HG03159 (cell line): ENCODE results near the gene VPS37D.
"Not testable (repeated sequence)": the region's sequence is repeated elsewhere in the genome, so short reads cannot be mapped to it uniquely, and the experiment has no call there.

Experiments
- ATAC-seq: cut with Tn5 transposase; IDR thresholded peaks from one replicate; pipeline ENCODE4 v1.9.1; 2021; ENCODE audit warnings: mild to moderate bottlenecking, moderate library complexity; ENCODE audit not compliant: unreplicated experiment

The VPS37D gene

DNA sequence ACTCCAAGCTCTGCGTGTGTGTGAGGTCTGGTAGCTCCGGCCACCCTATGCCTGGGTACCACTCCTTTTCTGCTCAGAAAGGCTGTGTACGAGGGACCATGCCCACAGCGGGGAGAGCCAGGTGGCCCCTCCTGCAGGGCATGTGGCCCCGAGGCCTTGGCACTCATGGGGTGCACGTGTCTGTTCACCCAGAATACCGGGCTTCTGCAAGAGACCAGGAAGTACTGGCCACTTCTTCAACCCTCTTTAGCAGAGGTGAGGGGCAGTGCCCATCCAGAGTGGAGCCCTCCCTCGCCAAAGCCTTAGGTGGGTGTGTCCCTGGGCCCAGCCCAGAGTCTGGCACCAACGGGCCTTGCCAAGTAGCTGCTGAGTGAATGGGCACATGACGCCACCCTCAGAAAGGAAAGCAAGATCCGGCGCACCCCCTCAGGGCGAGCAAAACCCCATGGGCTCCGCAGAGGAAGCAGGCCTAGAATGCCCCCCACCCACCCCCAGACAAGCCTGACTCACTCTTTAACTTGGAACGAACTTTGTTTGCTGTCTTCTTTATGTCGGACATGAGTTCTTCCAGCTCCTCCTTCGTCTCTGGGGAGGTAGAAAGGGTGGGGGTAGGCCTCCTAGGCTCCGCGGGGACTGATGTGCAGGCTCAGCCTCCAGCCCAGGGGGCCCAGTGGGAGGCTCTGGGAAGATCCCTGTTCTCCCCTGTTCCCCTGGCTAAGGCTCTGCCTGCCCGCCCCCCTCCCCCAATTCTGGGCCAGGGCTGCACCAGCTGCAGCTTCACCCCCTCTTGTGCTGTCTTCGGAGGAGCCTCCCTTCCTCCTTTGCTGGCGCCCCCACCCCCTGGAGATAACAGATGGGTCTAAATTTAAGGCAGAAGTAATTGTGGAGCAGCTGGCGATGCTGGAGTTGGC, 37.3 kb downstream of the VPS37D start:
- ATAC-seq = no peak

DNA sequence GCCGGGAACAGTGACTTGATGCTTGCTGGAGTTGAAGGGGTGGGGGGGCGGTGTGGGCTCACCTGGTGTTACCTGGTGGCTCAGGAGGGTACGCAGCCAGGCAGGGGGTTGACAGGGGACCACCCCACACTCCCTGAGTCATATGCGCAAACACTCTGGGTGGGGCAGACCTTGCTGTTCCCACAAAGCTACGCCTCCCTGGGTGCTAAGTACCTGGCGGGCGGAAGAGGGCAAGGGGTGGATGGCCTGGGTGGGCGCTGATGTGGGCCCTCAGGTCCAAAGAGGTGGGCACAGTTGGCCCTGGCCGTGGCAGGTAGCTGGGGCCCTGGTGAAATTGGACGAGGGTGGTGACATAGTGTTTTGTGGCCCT, 37.9 kb downstream of the VPS37D start:
- ATAC-seq = no peak

DNA sequence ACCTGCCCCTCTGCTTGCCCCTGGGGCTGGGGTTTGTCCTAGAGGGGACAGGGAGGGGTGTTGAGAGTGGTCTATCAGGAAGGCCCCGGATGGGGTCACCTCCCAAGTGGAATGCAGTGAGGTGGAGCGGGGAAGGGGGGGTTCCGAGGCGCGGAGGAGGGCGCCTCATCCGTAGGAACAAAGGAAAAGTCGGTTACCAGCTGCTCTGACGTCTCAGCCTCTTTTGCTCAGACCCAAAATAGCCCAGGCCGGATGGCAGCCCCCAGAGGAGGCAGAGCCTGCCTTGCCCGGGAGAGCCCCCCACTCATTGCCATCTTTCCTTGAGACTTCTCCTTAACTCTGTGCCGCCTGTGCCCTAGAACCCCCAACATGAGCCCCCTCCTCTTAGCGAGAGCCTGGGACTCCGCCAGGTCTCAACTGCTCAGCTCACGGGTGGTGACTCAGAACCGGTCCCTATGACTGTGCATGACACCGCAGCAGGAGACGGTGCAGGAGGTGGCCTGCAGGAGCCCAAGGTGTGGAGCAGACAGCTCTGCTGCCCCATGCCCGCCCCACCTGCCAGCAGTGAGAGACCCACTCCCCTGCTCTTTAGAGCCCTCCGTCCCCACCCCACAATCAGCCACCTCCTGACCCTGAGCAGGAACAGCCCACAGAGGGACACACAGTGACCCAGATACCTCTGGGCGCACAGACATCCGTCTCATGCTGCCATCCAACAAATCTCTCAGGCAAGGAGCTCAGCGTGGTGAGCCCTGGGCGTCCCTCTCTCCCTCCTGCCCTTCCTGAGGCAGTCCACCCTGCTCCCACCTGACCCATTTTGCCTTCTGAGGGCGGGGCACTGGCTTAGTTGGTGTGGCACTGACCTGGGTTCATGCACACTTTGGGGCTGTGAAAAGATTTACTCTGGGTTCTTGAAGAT, 38.8 kb downstream of the VPS37D start:
- ATAC-seq = no peak

DNA sequence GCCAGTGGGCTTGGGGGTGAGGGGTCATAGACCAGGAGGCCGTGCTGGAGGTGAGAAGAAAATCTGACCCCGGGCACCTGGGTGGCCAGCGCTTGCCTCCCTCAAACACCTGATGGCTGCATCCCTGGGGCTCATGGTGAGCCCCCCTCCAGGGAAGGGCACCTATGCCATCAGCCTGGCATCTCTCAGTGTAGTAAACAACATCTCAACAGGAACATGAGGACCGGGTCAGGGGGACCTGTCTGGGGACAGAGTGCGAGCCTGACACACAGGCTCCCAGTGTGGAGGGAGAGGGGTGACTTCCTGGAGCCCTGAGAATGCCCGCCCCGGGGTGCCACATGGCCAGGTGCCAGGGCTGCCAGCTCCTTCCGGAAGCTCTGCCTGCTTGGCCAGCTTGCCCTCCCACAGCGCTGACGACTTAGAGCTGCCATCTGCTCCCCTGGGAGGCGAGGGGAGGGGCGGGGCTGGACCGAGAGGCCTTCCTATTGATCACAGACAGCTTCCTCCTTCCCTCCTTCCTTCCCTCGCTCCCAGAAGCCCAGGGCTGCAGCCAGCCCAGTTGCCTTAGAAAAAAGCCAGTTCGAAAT, 39.5 kb downstream of the VPS37D start:
- no peak for ATAC-seq

DNA sequence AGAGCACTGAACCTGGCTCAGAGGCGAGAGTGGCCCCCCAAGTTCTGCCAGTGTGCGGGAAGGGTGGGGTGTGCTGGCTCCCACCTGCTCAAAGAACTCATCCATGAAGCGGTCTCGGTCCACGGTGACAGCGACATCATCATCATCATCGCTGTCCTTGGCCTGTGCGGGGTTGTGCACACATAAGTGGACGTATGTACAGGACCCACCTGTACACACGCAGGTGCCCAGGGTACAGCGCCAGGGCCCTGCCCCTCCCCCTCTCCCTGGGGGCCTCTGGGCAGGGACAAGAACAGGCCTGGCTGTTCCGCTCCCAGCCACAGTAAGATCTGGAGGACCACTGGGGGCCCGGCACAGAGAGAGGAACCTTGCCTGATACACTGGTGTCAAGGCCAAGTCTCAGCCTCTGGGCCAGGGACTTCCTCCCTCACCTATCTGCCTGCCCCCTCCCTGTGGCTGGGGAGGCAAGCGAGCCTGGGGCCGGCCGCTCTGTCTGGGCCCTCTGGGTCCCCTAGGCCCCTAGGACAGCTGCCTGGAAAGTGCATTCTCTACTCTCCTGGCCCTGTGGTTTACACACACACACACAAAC, 41.4 kb downstream of the VPS37D start:
- ATAC-seq = no peak

DNA sequence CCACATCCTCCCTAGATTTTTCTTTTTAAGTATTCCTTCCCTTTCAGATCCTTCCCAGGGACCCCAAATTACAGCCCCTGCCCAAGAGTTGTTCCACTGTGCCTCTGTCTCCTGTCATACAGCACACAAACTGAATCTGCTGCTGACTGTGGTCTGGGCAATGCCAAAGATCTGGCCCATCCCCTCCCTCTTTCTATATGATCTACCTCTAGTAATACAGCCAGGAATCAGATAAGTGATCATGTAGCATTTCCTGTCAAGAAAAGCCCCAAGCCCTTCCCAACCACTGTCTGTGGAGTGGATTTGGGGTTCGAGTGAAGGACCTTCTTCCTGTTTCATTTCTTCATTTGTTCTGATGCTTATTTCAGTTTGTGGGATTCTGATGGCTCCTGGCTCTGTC, 45.1 kb downstream of the VPS37D start:
- ATAC-seq = no peak

DNA sequence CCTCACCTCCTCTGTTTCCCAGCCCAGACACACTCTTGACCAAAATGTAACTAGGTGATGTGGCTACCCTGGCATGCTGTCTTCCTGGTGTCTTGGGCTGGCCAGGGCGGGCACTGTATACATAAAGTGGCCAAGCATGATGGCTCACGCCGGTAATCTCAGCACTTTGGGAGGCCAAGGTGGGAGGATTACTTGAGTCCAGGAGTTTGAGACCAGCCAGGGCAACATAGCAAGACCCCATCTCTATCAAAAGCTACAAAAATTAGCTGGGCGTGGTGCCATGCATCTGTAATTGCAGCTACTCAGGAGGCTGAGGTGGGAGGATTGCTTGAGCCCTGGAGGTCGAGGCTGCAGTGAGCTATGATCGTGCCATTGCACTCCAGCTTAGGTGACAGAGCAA, 45.7 kb downstream of the VPS37D start:
- not testable (repeated sequence) for ATAC-seq

DNA sequence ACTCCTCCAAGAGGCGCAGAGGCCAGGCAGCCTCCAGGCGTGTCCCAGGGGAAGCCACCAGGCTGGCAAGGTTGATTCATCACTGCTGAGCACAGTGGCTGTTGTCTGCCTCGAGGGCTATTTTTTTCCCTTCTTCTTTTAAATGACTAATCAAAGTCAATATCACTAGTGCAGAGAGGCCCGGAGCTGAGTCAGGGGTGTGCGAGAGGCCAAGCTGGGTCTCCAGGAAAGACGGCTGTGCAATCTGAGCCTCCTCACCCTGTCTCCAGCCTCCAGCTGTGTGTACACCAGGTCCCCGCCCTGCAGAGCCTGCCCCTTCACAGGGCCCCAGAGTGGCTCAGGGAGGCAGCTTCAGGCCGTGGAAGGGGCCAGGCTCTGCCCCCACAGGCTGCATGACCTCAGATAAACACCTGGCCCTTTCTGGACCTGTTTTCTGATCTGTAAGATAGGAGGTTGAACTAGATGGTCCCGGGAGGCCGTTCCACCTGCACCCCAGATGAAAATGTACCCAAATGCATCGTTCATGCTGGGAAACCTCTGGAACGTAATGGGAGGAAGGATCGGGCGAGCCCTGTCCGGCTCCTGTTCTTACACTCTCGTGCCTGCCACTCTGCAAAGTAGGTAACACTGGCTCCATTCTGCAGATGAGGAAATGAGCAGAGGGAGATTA, 48.2 kb downstream of the VPS37D start:
- no peak for ATAC-seq

DNA sequence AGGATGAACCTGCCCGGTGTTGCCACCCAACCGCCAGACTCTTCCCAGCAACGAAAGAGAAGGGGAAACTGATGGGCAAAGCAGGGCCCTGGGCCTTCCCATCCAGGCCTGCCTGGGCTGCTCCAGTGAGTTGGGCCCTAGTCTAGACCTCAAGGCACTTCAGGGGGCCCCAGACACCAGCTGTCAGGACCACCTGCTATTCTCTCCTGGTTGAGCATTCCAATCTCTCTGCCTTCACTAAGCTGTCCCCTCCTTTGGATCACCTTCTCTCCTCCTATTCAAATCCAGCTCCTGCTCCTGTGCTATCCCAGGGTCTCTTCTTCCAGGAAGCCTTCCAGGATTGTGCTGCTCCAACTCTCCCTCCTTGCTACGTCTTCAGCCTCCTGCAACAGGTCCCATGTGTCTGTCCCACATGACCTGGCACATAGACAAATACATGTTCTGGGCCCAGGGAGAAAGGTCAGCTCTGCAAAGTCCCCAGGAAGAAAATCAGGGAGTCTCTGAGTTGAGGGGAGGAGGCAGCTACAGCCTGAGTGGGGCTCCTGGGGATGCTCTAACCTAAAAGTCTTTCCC, 48.8 kb downstream of the VPS37D start:
- ATAC-seq = no peak

DNA sequence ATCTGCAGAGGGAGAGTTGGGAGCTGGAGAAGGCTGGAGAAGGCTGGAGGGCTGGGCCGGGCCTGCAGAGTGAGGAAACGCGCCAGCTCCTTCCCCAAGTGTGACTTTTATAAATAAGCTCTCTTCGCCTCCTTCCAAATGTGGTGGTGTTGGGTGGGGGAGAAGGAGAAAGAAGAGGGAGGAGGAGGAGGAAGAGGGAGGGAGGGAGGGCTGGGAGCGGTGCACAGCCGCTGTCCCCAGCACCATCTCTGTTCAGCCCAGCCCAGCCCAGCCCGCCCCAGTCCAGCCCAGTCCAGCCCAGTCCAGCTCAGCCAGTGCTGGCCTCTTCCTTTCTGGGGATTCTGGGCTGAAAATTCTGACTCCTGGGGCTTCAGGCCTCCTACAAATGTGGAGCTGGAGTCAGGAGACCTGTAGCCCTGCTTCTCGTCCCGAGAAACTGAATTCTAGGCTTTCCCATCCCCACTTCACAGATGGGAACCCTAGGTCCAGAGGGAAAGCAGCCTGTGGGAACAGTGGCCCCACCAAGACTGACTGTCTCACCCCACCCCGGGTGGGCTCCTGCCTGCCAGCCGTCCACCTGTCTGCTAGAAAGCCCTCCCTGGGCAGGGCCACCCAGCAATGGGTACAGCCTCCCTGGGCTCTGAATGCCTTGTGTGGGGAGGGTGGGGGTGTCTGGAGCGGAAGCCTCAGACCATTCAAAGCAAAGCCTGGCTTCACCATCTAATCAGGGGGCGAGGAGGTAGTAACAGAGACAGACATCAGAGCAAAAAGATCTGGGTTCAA, 49.6 kb downstream of the VPS37D start:
- ATAC-seq = no peak

DNA sequence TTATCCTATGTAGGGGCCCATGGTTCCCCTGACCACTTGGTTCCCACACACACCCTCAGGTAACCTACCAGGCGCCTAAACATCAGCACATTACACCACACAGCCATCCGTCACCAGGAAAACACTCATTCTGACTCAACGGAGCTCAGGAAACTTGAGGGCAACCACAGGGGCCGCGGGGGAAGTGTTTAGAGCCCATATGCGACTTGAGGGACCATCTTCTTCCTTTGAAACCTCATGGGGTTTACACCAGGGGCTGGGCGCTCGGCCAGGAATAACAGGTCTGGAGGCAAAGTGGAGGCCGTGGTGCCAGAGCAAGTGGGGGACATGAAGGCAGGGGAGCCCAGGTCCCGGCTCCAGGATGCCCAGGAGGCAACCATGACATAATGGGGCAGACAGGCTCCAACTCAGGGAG, 50.4 kb downstream of the VPS37D start:
- ATAC-seq = no peak

DNA sequence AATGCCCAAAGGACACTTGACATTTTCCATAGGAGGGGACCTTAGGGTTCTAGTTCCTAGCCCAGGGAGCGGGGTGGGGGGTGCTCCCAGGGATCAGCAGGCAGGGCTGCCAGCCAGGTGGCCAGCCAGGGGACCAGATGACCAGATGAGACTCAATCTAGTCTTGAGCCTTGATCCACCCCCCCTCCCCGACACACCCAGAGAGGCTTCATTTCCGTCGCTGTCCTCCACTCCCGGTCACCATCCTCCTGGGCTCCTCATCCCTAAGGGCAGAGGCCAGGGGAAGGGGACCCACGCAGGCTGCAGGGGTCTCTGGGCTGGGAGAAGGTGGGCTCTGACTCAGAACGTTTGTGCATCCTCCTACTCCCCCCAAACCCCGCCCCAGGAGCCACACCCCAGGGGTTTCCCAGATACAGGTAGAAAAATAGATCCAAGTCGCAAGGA, 50.8 kb downstream of the VPS37D start:
- no peak for ATAC-seq

DNA sequence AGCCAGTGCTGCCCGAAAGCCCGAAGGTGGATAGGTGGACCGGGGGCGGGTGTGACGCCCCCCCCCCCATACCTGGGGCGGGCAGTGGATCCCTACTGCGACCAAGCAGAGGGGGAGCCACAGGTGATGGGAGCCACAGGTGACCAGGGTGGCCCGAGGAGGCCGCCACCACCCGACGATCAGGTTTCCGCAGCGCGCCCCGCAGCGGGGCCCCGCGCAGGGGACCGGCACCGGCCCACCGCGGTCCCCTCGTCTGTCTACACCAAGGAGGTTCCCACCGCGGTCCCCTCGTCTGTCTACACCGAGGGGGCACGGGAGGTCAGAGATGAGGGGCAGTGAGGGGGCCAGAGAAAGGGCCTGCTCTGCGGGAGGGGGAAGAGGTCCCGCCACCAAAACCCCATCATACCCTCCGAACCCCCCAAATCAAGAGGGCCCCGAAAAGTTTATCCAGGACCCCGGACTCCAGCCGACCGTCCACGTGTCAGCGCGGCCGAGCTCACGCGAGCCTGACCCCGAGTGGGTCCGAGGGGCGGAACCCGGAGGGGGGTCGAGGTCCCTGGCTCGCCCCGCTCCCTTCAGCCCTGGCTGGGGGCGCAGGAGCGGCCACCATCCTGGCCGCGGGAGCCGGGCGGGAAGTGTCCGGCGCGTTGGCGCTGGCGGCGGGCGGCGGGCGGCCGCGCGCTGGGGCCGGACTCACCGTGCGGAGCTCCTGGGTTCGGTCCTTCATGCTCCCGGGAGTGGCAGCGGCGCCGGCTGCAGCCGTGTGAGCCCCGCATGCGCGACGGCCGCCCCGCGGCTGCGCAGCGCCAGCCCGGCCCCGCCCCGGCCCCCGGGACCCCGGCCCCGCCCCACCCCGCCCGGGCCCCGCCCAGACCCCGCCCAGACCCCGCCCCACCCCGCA, 51.5 kb downstream of the VPS37D start, which contains the start of gene STX1A:
STX1A (minus strand) TSS at position 765 of the 901 bp plus-strand sequence; CDS start at position 727, 38 bp downstream.
- ATAC-seq = peak; percentile 62

DNA sequence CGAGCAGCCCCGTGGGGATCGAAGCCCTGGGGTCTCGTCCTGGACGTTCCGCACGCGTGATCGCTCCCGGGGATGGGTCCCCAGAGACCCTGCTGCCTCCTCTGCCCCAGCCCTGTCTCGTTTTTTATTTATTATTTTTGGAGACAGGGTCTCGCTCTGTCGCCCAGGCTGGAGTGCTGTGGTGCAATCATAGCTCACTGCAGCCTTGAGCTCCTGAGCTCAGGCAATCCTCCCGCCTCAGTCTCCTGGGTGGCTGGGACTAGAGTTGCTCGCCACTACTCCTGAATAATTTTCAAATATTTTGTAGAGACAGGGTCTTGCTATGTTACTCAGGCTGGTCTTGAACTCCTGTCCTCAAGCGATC, 52.2 kb downstream of the VPS37D start:
- ATAC-seq = no peak

DNA sequence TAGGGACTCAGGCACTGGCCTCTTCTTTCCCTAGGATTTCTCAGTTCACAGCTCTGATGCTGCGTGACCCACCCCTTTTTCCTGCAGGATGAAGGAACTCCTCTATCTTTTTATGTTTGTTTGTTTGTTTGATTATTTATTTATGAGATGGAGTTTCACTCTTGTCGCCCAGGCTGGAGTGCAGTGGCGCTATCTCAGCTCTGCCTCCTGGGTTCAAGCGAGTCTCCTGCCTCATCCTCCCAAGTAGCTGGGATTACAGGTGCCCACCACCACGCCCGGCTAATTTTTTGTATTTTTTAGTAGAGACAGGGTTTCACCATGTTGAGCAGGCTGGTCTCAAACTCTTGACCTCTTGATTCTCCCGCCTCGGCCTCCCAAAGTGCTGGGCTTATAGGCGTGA, 52.8 kb downstream of the VPS37D start:
- not testable (repeated sequence) for ATAC-seq

DNA sequence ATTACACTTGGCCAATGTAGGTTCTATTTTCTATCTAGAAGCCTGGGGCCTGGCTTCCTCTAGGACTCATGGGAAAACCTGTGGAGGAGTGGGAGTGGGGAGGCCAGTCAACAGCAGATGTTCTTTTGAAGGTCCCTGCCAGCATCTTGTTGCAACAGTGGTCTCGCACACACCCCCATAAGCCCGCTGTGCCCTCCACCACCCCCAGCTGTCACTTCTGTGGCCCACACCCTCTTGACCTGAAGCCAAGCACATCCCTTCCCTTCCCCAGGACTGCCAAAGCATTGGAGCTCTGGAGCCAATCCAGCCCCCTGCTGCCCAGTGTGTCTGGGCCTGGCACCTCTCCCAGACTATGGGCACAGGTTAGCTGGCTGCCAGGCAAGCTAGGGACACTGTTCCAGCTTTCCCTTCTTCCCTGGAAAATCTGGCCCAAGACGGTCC, 53.8 kb downstream of the VPS37D start:
- ATAC-seq = no peak
